Subcutaneous abdominal adipose tissue (tissue), 5 donors: Measurements from ENCODE around the gene ANKS1B.

ENCODE experiments used
- H3K27ac ChIP-seq: one replicate; pipeline ENCODE4 v1.7.0; 2013; ENCODE audit warnings: low read depth, mild to moderate bottlenecking, inconsistent platforms, low read length, moderate library complexity
- H3K27me3 ChIP-seq, 5 donors: one replicate each; pipeline ENCODE4 v1.7.0; 2013; ENCODE audit warnings: low read length in 5 of 5, inconsistent platforms in 1 of 5; ENCODE audit not compliant: control insufficient read depth in 5 of 5, insufficient read depth in 4 of 5
- H3K36me3 ChIP-seq, 5 donors: one replicate each; pipeline ENCODE4 v1.7.0; 2013; ENCODE audit warnings: low read length in 5 of 5; ENCODE audit not compliant: control insufficient read depth in 5 of 5, insufficient read depth in 5 of 5
- H3K4me1 ChIP-seq, 5 donors: one replicate each; pipeline ENCODE4 v1.7.0; 2013; ENCODE audit warnings: low read length in 5 of 5, mild to moderate bottlenecking in 3 of 5, moderate library complexity in 1 of 5; ENCODE audit not compliant: control insufficient read depth in 5 of 5, insufficient read depth in 5 of 5
- H3K4me3 ChIP-seq, 5 donors: one replicate each; pipeline ENCODE4 v1.7.0; 2013; ENCODE audit warnings: low read length in 5 of 5, low read depth in 1 of 5
- H3K9ac ChIP-seq, 5 donors: one replicate each; pipeline ENCODE4 v1.7.0; 2013; ENCODE audit warnings: low read length in 5 of 5, mild to moderate bottlenecking in 4 of 5, moderate library complexity in 3 of 5
- H3K9me3 ChIP-seq, 5 donors: one replicate each; pipeline ENCODE4 v1.7.0; 2013; ENCODE audit warnings: low read length in 5 of 5; ENCODE audit not compliant: control insufficient read depth in 5 of 5
- donor health status: healthy.
- donor health status: healthy.
- donor health status: healthy.
- donor health status: healthy.
- donor health status: healthy.

The ANKS1B gene

GRCh38 chr12:98869886-98870503 is 1114.7 kb downstream of the ANKS1B start:
- H3K9ac ChIP-seq = no peak overlapping the region
- no peaks in the 10 kb centered on the region for H3K9me3 ChIP-seq
- H3K27me3 ChIP-seq = no peaks in the 10 kb centered on the region
- H3K4me3 ChIP-seq = no peak overlapping the region
- H3K27ac ChIP-seq = no peak overlapping the region
- H3K36me3 ChIP-seq = no peaks in the 10 kb centered on the region
- no peaks in the 10 kb centered on the region for H3K4me1 ChIP-seq

DNA sequence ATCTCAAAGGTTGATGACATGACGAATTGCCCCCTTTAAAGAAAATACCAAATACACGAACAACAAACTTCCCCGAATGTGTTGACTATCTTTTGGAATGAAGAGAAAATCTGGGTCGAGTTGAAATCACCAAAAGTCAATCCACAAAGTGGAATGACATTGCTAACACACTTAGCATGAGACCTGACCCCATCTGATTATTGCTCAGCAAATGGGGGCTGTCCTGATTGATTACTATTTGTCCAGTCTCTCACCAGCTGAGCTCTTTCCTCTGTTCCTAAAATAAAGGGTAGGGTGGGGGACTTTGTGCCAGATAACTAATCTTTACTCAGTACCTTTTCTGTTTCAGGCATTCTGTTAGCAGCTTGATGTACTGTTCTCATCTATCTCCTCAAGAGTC is 1116.2 kb downstream of the ANKS1B start:
- Histone ChIP-seq H3K27ac (no peak overlapping the region), H3K4me3 (no peak overlapping the region), H3K36me3 (no peaks in the 10 kb centered on the region), H3K4me1 (no peaks in the 10 kb centered on the region), H3K9me3 (no peaks in the 10 kb centered on the region), H3K27me3 (no peaks in the 10 kb centered on the region), H3K9ac (no peak overlapping the region)

GRCh38 chr12:98868076-98868475 is 1116.7 kb downstream of the ANKS1B start:
- Histone ChIP-seq H3K36me3 (no peaks in the 10 kb centered on the region), H3K9ac (no peak overlapping the region)

DNA sequence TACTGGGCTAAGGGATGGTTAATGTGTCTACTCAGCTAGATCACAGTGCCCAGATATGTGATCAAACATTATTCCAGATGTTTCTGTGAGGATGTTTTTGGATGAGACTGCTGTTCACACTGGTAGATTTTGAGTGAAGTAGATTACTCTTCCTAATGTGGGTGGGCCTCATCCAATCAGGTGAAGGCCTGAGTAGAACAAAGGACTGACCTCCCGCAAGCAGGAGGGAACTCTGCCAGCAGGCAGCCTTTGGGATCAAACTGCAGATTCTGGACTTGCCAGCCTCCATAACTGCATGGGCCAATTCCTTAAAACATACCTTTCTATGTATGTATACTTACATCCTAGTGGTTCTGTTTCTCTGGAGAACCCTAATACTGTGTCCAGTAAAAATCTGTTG is 1120.4 kb downstream of the ANKS1B start:
- Histone ChIP-seq H3K27me3 (no peaks in the 10 kb centered on the region), H3K9ac (no peak overlapping the region), H3K27ac (no peak overlapping the region)

More at GRCh38 chr12:98868076-98868475, 1116.7 kb downstream of the ANKS1B start:
- Histone ChIP-seq H3K4me3 (no peak overlapping the region), H3K4me1 (no peaks in the 10 kb centered on the region), H3K9me3 (no peaks in the 10 kb centered on the region), H3K27ac (no peak overlapping the region), H3K27me3 (no peaks in the 10 kb centered on the region)

GRCh38 chr12:98863167-98863566 is 1121.6 kb downstream of the ANKS1B start:
- no peak overlapping the region for H3K9ac ChIP-seq
- no peak overlapping the region for H3K4me3 ChIP-seq
- H3K4me1 ChIP-seq = no peaks in the 10 kb centered on the region
- no peaks in the 10 kb centered on the region for H3K9me3 ChIP-seq
- H3K27ac ChIP-seq = no peak overlapping the region
- no peaks in the 10 kb centered on the region for H3K27me3 ChIP-seq
- no peaks in the 10 kb centered on the region for H3K36me3 ChIP-seq

More for the DNA sequence above, 1120.4 kb downstream of the ANKS1B start:
- Histone ChIP-seq H3K9me3 (no peaks in the 10 kb centered on the region), H3K4me3 (no peak overlapping the region), H3K36me3 (no peaks in the 10 kb centered on the region), H3K4me1 (no peaks in the 10 kb centered on the region)

DNA sequence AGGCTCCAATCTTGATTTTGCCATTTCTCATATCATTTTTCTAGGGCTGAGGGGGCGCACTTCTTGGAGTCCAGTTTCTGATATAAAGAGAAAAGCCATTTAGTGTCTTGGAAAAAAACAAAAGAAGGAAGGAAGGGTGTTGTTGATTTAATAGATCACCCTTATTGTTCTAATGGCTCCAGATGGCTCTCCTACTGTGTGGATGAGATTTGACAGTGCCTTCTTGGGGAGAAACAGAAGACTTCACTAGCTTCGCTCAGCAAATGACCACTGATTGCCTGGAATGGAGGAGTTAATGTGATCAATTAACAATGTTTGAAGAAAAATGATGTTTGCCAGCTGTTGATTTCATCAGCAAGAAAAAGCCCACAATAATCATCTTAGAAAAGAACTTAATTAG is 1123.5 kb downstream of the ANKS1B start:
- Histone ChIP-seq H3K9me3 (no peaks in the 10 kb centered on the region), H3K27ac (no peak overlapping the region)

DNA sequence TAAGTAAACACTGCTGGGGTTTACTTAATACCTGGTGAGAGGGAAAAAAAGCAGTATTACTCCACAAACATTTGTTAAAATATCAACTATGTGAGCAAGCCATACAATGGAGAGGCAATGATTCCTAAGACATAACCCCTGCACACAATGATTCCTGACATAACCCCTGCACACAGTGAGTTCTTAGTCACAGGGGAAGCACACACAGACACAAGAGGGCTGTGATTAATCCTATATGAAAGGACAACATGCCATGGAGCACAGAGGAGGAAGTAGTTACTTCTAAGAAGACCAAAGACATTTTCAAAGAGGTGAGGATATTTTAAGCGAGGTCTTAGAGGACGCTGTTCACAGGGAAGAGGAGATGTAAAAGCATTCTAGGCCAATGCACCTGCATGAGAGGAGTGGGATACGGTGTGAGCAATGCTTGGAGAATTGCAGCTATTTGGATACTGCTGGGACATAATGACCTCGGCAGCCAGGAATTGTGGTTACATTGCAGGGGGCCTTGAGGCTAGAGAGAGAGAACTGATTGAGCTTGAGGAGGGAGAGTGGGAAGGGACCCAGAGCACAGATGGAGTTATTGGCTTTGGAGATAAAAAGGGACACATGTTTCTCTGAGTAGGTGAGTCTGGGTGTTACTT is 1127.7 kb downstream of the ANKS1B start:
- Histone ChIP-seq H3K9me3 (no peaks in the 10 kb centered on the region), H3K9ac (no peak overlapping the region), H3K27ac (no peak overlapping the region), H3K36me3 (no peaks in the 10 kb centered on the region), H3K4me3 (no peak overlapping the region), H3K27me3 (no peaks in the 10 kb centered on the region), H3K4me1 (no peaks in the 10 kb centered on the region)

More for the DNA sequence above, 1123.5 kb downstream of the ANKS1B start:
- no peaks in the 10 kb centered on the region for H3K4me1 ChIP-seq
- H3K36me3 ChIP-seq = no peaks in the 10 kb centered on the region
- no peak overlapping the region for H3K4me3 ChIP-seq
- H3K27me3 ChIP-seq = no peaks in the 10 kb centered on the region
- H3K9ac ChIP-seq = no peak overlapping the region

- no peaks in the 10 kb centered on the region for H3K4me1 ChIP-seq
Observed at GRCh38 chr12:98852181-98852580, 1132.6 kb downstream of the ANKS1B start.

GRCh38 chr12:98847242-98847641 is 1137.5 kb downstream of the ANKS1B start:
- H3K36me3 ChIP-seq = no peaks in the 10 kb centered on the region
- H3K4me3 ChIP-seq = no peak overlapping the region
- no peak overlapping the region for H3K9ac ChIP-seq
- H3K4me1 ChIP-seq = no peaks in the 10 kb centered on the region
- no peaks in the 10 kb centered on the region for H3K9me3 ChIP-seq
- no peak overlapping the region for H3K27ac ChIP-seq
- no peaks in the 10 kb centered on the region for H3K27me3 ChIP-seq

More at GRCh38 chr12:98852181-98852580, 1132.6 kb downstream of the ANKS1B start:
- Histone ChIP-seq H3K4me3 (no peak overlapping the region), H3K9me3 (no peaks in the 10 kb centered on the region), H3K27ac (no peak overlapping the region), H3K9ac (no peak overlapping the region), H3K27me3 (no peaks in the 10 kb centered on the region), H3K36me3 (no peaks in the 10 kb centered on the region)

- Histone ChIP-seq H3K9ac (no peak overlapping the region), H3K4me1 (no peaks in the 10 kb centered on the region), H3K27me3 (peaks cover 0 to 8% (median 0%) of the 10 kb centered on the region in 5 donors), H3K36me3 (no peaks in the 10 kb centered on the region), H3K27ac (no peak overlapping the region), H3K4me3 (no peak overlapping the region), H3K9me3 (no peaks in the 10 kb centered on the region)
Observed at GRCh38 chr12:98845957-98846356, 1138.8 kb downstream of the ANKS1B start.
